Measurements from ENCODE around the gene FCHO2.

Gene FCHO2

GRCh38 chr5:72938206-72938605 lies 17.6 kb upstream of the FCHO2 start:
- no peak for TF ChIP-seq POLR2AphosphoS5 (IDR thresholded peaks at IDR 0.05; ENCODE audit: low read depth, low read length)
- TF ChIP-seq, protein P1, sequence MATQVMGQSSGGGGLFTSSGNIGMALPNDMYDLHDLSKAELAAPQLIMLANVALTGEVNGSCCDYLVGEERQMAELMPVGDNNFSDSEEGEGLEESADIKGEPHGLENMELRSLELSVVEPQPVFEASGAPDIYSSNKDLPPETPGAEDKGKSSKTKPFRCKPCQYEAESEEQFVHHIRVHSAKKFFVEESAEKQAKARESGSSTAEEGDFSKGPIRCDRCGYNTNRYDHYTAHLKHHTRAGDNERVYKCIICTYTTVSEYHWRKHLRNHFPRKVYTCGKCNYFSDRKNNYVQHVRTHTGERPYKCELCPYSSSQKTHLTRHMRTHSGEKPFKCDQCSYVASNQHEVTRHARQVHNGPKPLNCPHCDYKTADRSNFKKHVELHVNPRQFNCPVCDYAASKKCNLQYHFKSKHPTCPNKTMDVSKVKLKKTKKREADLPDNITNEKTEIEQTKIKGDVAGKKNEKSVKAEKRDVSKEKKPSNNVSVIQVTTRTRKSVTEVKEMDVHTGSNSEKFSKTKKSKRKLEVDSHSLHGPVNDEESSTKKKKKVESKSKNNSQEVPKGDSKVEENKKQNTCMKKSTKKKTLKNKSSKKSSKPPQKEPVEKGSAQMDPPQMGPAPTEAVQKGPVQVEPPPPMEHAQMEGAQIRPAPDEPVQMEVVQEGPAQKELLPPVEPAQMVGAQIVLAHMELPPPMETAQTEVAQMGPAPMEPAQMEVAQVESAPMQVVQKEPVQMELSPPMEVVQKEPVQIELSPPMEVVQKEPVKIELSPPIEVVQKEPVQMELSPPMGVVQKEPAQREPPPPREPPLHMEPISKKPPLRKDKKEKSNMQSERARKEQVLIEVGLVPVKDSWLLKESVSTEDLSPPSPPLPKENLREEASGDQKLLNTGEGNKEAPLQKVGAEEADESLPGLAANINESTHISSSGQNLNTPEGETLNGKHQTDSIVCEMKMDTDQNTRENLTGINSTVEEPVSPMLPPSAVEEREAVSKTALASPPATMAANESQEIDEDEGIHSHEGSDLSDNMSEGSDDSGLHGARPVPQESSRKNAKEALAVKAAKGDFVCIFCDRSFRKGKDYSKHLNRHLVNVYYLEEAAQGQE (IDR thresholded peaks at IDR 0.05; ENCODE audit: insufficient read depth in 1 of 2, low read depth in 2 of 2, low read length in 2 of 2) = no peak
- no peak for TF ChIP-seq SIN3A (IDR thresholded peaks at IDR 0.05; ENCODE audit: borderline replicate concordance, insufficient read depth, low read length)
- no peak for TF ChIP-seq FOXP2 (optimal IDR thresholded peaks at IDR 0.05; ENCODE audit: borderline replicate concordance, extremely low read depth, extremely low read length, insufficient read depth)
- no peak for TF ChIP-seq TAF1 (IDR thresholded peaks at IDR 0.05; ENCODE audit: borderline replicate concordance, insufficient read depth, low read length)

DNA sequence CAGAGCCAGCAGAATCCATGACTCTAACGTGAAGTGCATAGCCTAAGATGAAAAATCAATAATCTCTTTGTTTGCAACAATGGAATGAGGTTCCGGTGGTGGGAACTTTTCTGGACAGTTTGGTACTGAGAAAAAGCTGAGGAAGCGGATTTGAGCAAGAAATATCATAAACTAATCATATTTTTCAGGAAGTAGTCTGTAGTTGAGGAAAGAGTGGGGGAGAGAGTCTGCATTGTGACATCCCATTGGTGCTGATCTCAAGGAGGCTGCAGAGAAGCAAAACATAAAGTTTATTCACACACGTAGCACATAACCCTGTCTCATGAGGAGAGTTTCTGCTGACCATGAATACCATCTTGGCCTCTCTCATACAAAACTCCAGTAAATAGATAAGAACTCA lies 15.8 kb upstream of the FCHO2 start:
- TF ChIP-seq, protein P1 (IDR thresholded peaks at IDR 0.05; ENCODE audit: insufficient read depth in 1 of 2, low read depth in 2 of 2, low read length in 2 of 2) = no peak
- TF ChIP-seq POLR2AphosphoS5 (IDR thresholded peaks at IDR 0.05; ENCODE audit: low read depth, low read length) = no peak
- TF ChIP-seq SIN3A (IDR thresholded peaks at IDR 0.05; ENCODE audit: borderline replicate concordance, insufficient read depth, low read length) = no peak
- TF ChIP-seq TAF1 (IDR thresholded peaks at IDR 0.05; ENCODE audit: borderline replicate concordance, insufficient read depth, low read length) = no peak
- no peak for TF ChIP-seq FOXP2 (optimal IDR thresholded peaks at IDR 0.05; ENCODE audit: borderline replicate concordance, extremely low read depth, extremely low read length, insufficient read depth)

GRCh38 chr5:72943307-72943706 lies 12.5 kb upstream of the FCHO2 start:
- TF ChIP-seq SIN3A (IDR thresholded peaks at IDR 0.05; ENCODE audit: borderline replicate concordance, insufficient read depth, low read length) = no peak
- TF ChIP-seq POLR2AphosphoS5 (IDR thresholded peaks at IDR 0.05; ENCODE audit: low read depth, low read length) = no peak
- TF ChIP-seq FOXP2 (optimal IDR thresholded peaks at IDR 0.05; ENCODE audit: borderline replicate concordance, extremely low read depth, extremely low read length, insufficient read depth) = no peak
- TF ChIP-seq, protein P1 (IDR thresholded peaks at IDR 0.05; ENCODE audit: insufficient read depth in 1 of 2, low read depth in 2 of 2, low read length in 2 of 2) = no peak
- no peak for TF ChIP-seq TAF1 (IDR thresholded peaks at IDR 0.05; ENCODE audit: borderline replicate concordance, insufficient read depth, low read length)

DNA sequence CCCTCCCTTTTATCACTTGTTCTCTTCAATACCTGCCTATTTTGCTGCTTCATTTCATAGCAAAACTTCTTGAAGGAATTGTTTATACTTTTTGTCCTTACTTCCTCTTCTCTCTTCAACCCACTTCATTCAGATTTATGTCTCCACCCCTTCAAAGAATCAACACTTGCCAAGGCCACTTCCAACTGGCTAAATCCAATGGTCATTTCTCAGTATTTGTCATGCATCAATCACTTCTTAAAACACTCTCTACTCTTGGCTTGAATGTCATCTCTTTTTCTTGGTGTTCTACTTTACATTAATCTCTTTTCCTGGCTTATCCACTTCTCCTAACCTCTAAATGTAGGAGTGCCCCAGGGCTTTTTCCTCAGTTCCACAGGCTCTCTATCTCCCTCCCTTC lies 8.3 kb upstream of the FCHO2 start:
- no peak for TF ChIP-seq SIN3A (IDR thresholded peaks at IDR 0.05; ENCODE audit: borderline replicate concordance, insufficient read depth, low read length)
- TF ChIP-seq TAF1 (IDR thresholded peaks at IDR 0.05; ENCODE audit: borderline replicate concordance, insufficient read depth, low read length) = no peak
- TF ChIP-seq POLR2AphosphoS5 (IDR thresholded peaks at IDR 0.05; ENCODE audit: low read depth, low read length) = no peak
- no peak for TF ChIP-seq FOXP2 (optimal IDR thresholded peaks at IDR 0.05; ENCODE audit: borderline replicate concordance, extremely low read depth, extremely low read length, insufficient read depth)
- TF ChIP-seq, protein P1 (IDR thresholded peaks at IDR 0.05; ENCODE audit: insufficient read depth in 1 of 2, low read depth in 2 of 2, low read length in 2 of 2) = no peak

GRCh38 chr5:72949481-72949880 lies 6.4 kb upstream of the FCHO2 start:
- no peak for TF ChIP-seq TAF1 (IDR thresholded peaks at IDR 0.05; ENCODE audit: borderline replicate concordance, insufficient read depth, low read length)
- TF ChIP-seq FOXP2 (optimal IDR thresholded peaks at IDR 0.05; ENCODE audit: borderline replicate concordance, extremely low read depth, extremely low read length, insufficient read depth) = no peak
- TF ChIP-seq POLR2AphosphoS5 (IDR thresholded peaks at IDR 0.05; ENCODE audit: low read depth, low read length) = no peak
- TF ChIP-seq, protein P1 (IDR thresholded peaks at IDR 0.05; ENCODE audit: insufficient read depth in 1 of 2, low read depth in 2 of 2, low read length in 2 of 2) = no peak
- no peak for TF ChIP-seq SIN3A (IDR thresholded peaks at IDR 0.05; ENCODE audit: borderline replicate concordance, insufficient read depth, low read length)
